Tibial nerve (tissue), 4 donors: ENCODE data around the gene VGLL3. TPM values are rescaled to one million over a fixed set of nuclear protein-coding genes. Genes with fewer than 3 reads are reported as not detected.

ENCODE experiments used
- DNase-seq, 2 donors: peaks; one replicate each; pipeline ENCODE4 v3.0.0-alpha.2; 2019; ENCODE audit warnings: low spot score in 2 of 2
- H3K27ac ChIP-seq, 4 donors: fragments of 200-600 bp; sonication (generic) in 3 of 4; one replicate each; pipeline ENCODE4 v1.5.1; 2017 to 2019; ENCODE audit warnings: mild to moderate bottlenecking in 1 of 4
- H3K27me3 ChIP-seq, 2 donors: fragments of 200-600 bp; sonication (generic) in 1 of 2; one replicate each; pipeline versions ENCODE4 v1.5.1 to v1.6.0; 2017 to 2019
- H3K36me3 ChIP-seq, 3 donors: fragments of 200-600 bp; sonication (generic); one replicate each; pipeline ENCODE4 v1.5.1; 2018 to 2019
- H3K4me1 ChIP-seq, 4 donors: fragments of 200-600 bp; sonication (generic) in 3 of 4; one replicate each; pipeline ENCODE4 v1.5.1; 2017 to 2019
- H3K4me3 ChIP-seq, 4 donors: fragments of 200-600 bp; sonication (generic) in 3 of 4; one replicate each; pipeline ENCODE4 v1.5.1; 2017 to 2019; ENCODE audit warnings: mild to moderate bottlenecking in 1 of 4, moderate library complexity in 1 of 4
- H3K9me3 ChIP-seq, 4 donors: fragments of 200-600 bp; sonication (generic) in 3 of 4; one replicate each; pipeline ENCODE4 v1.5.1; 2017 to 2019
- EP300 ChIP-seq, 2 donors: sonication (generic); formaldehyde crosslinking; IDR thresholded peaks; one replicate each; pipeline ENCODE4 v1.6.1; 2017; ENCODE audit warnings: antibody characterized with exemption in 2 of 2, mild to moderate bottlenecking in 1 of 2
- POLR2A ChIP-seq, 2 donors: fragments of 450-650 bp; IDR thresholded peaks; one replicate each; pipeline ENCODE4 v1.6.1; 2017; ENCODE audit warnings: antibody characterized with exemption in 2 of 2, mild to moderate bottlenecking in 2 of 2, moderate library complexity in 2 of 2
- WGBS, 2 donors: methylation state at CpG; one replicate each; pipeline ENCODE4 v1.1.5; 2018; 5-methylcytosine and 5-hydroxymethylcytosine counted together
- total RNA-seq, 4 donors: library from RNA; depleted of rRNA; stranded (reverse); fragments of >200 nt; gene quantifications; one replicate each; pipeline ENCODE4 v1.1.0, GENCODE V29; 2016
- TF ChIP-seq, protein P1 (sequence below), 5 experiments: fragments of 200-600 bp in 3 of 5; fragments of 450-650 bp in 2 of 5; sonication (generic) in 3 of 5; IDR thresholded peaks; one replicate each; pipeline ENCODE4 v1.5.1; 2016 to 2019; ENCODE audit warnings: antibody characterized with exemption in 5 of 5, mild to moderate bottlenecking in 3 of 5, moderate library complexity in 2 of 5

VGLL3 gene
- total RNA-seq, 4 donors from 2014 or later, result 54.3 to 81.5 (median 61.2) TPM

DNA sequence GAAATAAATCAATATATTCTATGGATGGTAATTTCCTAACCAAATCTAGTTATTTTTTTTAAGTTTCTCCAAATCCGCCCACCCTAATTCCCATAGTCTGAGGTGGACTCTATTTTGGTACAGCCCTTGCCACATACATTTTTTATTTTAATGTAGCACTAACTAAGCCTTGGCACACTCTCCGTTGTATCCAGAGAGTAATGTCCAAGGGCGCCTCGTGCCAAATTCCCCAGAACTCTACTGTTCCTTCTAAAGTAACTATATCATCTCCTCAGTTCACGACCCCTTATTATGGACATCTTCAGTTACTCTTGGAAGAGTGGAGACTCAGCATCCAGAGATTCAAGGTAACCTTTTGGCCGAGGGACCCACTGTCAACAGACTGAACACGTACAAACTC, 1.3 kb downstream of the VGLL3 start:
- peak overlapping the region; percentile 90 to 98 (median 95) for H3K27ac ChIP-seq
- no peaks in the 10 kb centered on the region for H3K27me3 ChIP-seq
- no peak for DNase-seq
- 17 to 24% methylated on average over 7 of the region's 7 CpGs for WGBS, 2 donors
- H3K9me3 ChIP-seq, result no peaks in the 10 kb centered on the region
- no peaks in the 10 kb centered on the region for H3K36me3 ChIP-seq
- peaks cover 0 to 39% (median 3%) of the 10 kb centered on the region in 4 donors for H3K4me1 ChIP-seq
- TF ChIP-seq EP300 (IDR thresholded peaks at IDR 0.05), result peak in 1 of 2 donors; percentile 16
- TF ChIP-seq, protein P1, sequence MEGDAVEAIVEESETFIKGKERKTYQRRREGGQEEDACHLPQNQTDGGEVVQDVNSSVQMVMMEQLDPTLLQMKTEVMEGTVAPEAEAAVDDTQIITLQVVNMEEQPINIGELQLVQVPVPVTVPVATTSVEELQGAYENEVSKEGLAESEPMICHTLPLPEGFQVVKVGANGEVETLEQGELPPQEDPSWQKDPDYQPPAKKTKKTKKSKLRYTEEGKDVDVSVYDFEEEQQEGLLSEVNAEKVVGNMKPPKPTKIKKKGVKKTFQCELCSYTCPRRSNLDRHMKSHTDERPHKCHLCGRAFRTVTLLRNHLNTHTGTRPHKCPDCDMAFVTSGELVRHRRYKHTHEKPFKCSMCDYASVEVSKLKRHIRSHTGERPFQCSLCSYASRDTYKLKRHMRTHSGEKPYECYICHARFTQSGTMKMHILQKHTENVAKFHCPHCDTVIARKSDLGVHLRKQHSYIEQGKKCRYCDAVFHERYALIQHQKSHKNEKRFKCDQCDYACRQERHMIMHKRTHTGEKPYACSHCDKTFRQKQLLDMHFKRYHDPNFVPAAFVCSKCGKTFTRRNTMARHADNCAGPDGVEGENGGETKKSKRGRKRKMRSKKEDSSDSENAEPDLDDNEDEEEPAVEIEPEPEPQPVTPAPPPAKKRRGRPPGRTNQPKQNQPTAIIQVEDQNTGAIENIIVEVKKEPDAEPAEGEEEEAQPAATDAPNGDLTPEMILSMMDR (IDR thresholded peaks at IDR 0.05), result no peak
- no peak for TF ChIP-seq POLR2A (IDR thresholded peaks at IDR 0.05)
- H3K4me3 ChIP-seq, result peak overlapping the region; percentile 60 to 81 (median 70)

DNA sequence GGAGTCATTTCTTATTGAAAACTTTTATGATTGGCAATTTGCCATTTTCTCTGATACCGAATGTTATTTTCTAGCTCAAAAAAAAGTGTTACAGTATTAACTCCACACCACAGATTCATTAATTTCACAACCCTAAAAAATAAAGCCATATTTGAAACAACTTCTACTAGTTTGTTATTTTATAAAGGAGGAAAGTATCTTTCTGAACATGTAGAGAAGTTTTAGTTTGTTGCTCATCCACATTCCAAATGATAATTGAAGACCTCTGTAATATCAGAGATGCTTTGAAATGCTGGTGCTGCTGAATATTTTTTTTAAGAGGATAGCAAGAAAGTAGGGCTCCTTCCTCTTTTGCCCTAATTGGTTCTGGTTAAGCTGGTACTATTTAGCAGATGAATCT, 1.9 kb downstream of the VGLL3 start:
- 17 to 26% methylated on average over 1 of the region's 1 CpG for WGBS, 2 donors
- no peak for TF ChIP-seq POLR2A (IDR thresholded peaks at IDR 0.05)
- no peak for TF ChIP-seq EP300 (IDR thresholded peaks at IDR 0.05)
- TF ChIP-seq, protein P1 (IDR thresholded peaks at IDR 0.05), result no peak
- no peak for DNase-seq
- H3K27me3 ChIP-seq, result no peaks in the 10 kb centered on the region
- H3K9me3 ChIP-seq, result no peaks in the 10 kb centered on the region
- H3K27ac ChIP-seq, result peak overlapping the region; percentile 90 to 98 (median 95)
- no peaks in the 10 kb centered on the region for H3K36me3 ChIP-seq
- H3K4me3 ChIP-seq, result peak overlapping the region; percentile 60 to 81 (median 70)
- peaks cover 0 to 43% (median 3%) of the 10 kb centered on the region in 4 donors for H3K4me1 ChIP-seq

DNA sequence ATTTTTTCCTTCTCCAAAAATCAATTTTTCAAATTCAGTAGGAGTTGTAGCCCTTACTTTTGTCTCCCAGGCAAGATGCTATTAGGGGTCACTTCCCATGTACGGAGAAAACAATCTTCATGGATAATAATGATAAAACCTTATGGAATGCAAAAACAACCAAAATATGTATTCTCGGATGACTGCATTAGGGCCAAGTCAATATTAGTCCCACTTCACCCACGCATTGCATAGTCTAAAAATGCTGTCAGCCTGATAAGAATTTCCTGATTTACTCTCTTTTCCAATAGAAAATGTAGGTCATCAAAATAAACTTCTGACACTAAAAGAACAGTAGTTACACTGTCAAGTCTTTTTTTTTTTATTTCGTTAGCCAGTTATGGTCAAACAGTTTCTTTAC, 2.7 kb downstream of the VGLL3 start:
- Histone ChIP-seq H3K36me3 (no peaks in the 10 kb centered on the region), H3K27ac (peak overlapping the region; percentile 26 to 98 (median 94)), H3K4me1 (peaks cover 0 to 48% (median 6%) of the 10 kb centered on the region in 4 donors), H3K4me3 (peak overlapping the region in 1 of 4 donors; percentile 69), H3K27me3 (no peaks in the 10 kb centered on the region), H3K9me3 (no peaks in the 10 kb centered on the region)
- WGBS, 2 donors, result 17% methylated on average over 4 of the region's 4 CpGs
- no peak for DNase-seq
- TF ChIP-seq EP300 (IDR thresholded peaks at IDR 0.05), result peak in 1 of 2 donors; percentile 28
- no peak for TF ChIP-seq POLR2A (IDR thresholded peaks at IDR 0.05)

DNA sequence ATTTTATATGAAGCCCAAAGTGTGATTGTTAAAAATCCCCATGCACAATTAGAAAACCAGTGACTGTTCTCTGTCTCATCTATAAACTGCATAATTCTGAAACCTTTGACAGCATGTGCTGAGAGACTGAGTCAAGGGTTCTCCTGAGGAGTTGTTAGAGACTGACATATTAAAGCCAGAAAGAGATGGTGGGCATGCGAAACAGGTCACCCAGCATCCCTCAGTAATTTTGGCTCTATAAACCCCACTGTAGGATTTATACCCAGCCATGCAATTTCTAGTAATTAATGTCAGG, 3.6 kb downstream of the VGLL3 start:
- peak overlapping the region; percentile 26 to 98 (median 94) for H3K27ac ChIP-seq
- H3K27me3 ChIP-seq, result no peaks in the 10 kb centered on the region
- no peak for DNase-seq
- TF ChIP-seq EP300 (IDR thresholded peaks at IDR 0.05), result no peak
- peaks cover 0 to 57% (median 6%) of the 10 kb centered on the region in 4 donors for H3K4me1 ChIP-seq
- WGBS, 2 donors, result 48 to 61% methylated on average over 1 of the region's 1 CpG
- H3K9me3 ChIP-seq, result no peaks in the 10 kb centered on the region
- no peaks in the 10 kb centered on the region for H3K36me3 ChIP-seq
- H3K4me3 ChIP-seq, result peak overlapping the region in 3 of 4 donors; percentile 13 to 69 (median 16)

DNA sequence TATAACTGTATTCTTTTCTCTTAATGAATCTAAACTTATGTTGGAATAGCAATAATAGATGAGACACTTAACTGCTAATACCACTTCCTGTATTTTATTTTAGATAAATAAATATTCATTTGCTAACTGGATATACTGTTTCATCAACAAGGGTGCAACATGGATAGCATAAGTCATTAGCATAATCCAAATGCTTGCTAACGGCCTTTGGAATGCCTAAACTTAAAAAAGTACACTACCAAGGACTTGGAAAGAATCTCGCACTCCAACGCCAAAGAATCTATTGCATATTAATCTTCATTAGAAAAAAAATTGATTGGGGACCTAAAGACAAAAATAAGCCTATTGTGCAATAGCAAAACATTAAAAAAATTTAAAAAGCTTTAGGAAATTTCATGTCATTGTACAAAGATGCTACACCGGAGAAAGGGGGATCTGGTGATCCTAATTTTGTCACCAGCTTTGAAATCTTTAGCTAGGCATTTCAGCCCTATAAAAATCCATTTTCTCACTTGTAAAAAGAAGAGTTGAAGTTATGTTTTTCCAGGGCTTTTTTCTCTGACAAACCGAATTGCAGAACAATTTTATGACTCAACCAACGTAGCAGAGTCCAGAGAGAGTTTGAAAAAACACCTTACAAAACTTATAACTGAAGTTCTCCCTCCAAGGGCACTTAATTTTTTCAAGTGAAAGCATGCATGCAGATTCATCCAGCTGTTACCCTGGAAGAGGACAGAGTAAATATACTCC, 4.1 kb downstream of the VGLL3 start:
- no peaks in the 10 kb centered on the region for H3K9me3 ChIP-seq
- H3K36me3 ChIP-seq, result no peaks in the 10 kb centered on the region
- WGBS, 2 donors, result 22 to 24% methylated on average over 6 of the region's 6 CpGs
- TF ChIP-seq, protein P1 (IDR thresholded peaks at IDR 0.05), result no peak
- TF ChIP-seq POLR2A (IDR thresholded peaks at IDR 0.05) (no peak), EP300 (IDR thresholded peaks at IDR 0.05) (peak in 1 of 2 donors; percentile 16)
- peaks cover 0 to 58% (median 6%) of the 10 kb centered on the region in 4 donors for H3K4me1 ChIP-seq
- no peak for DNase-seq
- peak overlapping the region; percentile 26 to 98 (median 94) for H3K27ac ChIP-seq
- peak overlapping the region in 3 of 4 donors; percentile 13 to 69 (median 16) for H3K4me3 ChIP-seq
- H3K27me3 ChIP-seq, result no peaks in the 10 kb centered on the region

DNA sequence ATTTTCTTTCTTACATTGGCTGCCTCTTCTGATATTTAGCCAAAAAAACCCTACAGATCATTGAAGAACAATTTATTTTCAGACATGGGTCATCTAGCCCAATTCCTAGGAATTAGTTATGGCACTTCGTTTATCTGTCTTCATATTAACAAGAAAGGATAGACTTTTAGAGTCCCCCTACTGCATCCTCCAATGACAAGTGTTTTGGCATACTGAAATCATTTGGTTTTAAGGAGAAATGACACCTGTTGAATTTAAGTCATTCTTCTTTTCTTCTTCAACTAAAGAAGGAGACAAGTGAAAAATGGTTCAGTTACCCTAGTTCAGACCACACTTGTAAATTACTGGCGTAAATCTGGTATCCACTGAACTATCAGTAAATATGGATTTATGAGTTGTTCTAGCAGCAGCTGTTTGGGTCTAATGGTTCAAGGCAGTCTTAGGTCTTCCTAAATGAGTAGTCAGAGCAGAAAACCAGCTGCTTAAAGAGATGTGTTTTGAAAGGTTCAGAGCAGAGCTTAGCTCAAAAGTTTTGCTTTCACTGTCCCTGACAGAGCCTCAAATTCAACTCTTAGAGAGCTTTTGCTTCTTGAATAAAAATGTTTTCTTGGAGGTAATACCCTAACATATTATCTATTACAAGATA, 5.6 kb downstream of the VGLL3 start:
- Histone ChIP-seq H3K4me1 (peaks cover 0 to 71% (median 6%) of the 10 kb centered on the region in 4 donors), H3K9me3 (no peaks in the 10 kb centered on the region), H3K27me3 (no peaks in the 10 kb centered on the region), H3K27ac (peak overlapping the region; percentile 26 to 98 (median 69)), H3K4me3 (peak overlapping the region in 2 of 4 donors; percentile 6 to 69), H3K36me3 (no peaks in the 10 kb centered on the region)
- DNase-seq, result no peak
- TF ChIP-seq EP300 (IDR thresholded peaks at IDR 0.05), result no peak
- TF ChIP-seq, protein P1 (IDR thresholded peaks at IDR 0.05), result no peak
- TF ChIP-seq POLR2A (IDR thresholded peaks at IDR 0.05), result no peak
- 33 to 53% methylated on average over 2 of the region's 2 CpGs for WGBS, 2 donors
